Peyer's patch (tissue), 4 donors: ENCODE results near the gene HSPB3. TPM values are rescaled to one million over a fixed set of nuclear protein-coding genes. Genes with fewer than 3 reads are reported as not detected.
"Not testable (repeated sequence)": the region's sequence is repeated elsewhere in the genome, so short reads cannot be mapped to it uniquely, and the experiment has no call there.

Experiments used
- DNase-seq, 3 donors: peaks; one replicate each; pipeline ENCODE4 v3.0.0-alpha.2; 2017 to 2019
- H3K27ac ChIP-seq, 4 donors: fragments of 200-600 bp; sonication (generic); one replicate each; pipeline ENCODE4 v1.5.1; 2016 to 2019
- H3K27me3 ChIP-seq, 2 donors: fragments of 200-600 bp; sonication (generic); one replicate each; pipeline ENCODE4 v1.5.1; 2019
- H3K36me3 ChIP-seq, 3 donors: fragments of 200-600 bp; sonication (generic); one replicate each; pipeline ENCODE4 v1.5.1; 2016 to 2019
- H3K4me1 ChIP-seq, 4 donors: fragments of 200-600 bp; sonication (generic); one replicate each; pipeline ENCODE4 v1.5.1; 2016 to 2019
- H3K4me3 ChIP-seq, 4 donors: fragments of 200-600 bp; sonication (generic); 1 replicate in 3 of 4; 2 replicates in 1 of 4; pipeline ENCODE4 v1.5.1; 2016 to 2019; ENCODE audit warnings: mild to moderate bottlenecking in 1 of 4
- H3K9me3 ChIP-seq, 4 donors: fragments of 200-600 bp; sonication (generic); one replicate each; pipeline ENCODE4 v1.5.1; 2016 to 2019; ENCODE audit warnings: mild to moderate bottlenecking in 1 of 4
- CTCF ChIP-seq, 6 experiments: fragments of 450-650 bp in 4 of 6; fragments of 200-600 bp in 2 of 6; sonication (generic) in 1 of 6; IDR thresholded peaks; one replicate each; pipeline ENCODE4 v1.5.1; 2017 to 2019; ENCODE audit warnings: antibody characterized with exemption in 6 of 6, mild to moderate bottlenecking in 3 of 6, moderate library complexity in 1 of 6
- POLR2A ChIP-seq, 2 donors: fragments of 450-650 bp; IDR thresholded peaks; one replicate each; pipeline ENCODE4 v1.5.1; 2017; ENCODE audit warnings: antibody characterized with exemption in 2 of 2, mild to moderate bottlenecking in 2 of 2, moderate library complexity in 2 of 2
- total RNA-seq, 4 donors: library from RNA; depleted of rRNA; stranded (reverse); fragments of >200 nt; gene quantifications; one replicate each; pipeline ENCODE4 v1.1.0, GENCODE V29; 2016

Gene HSPB3
- total RNA-seq, 4 donors from 2014 or later = not detected

GRCh38 chr5:54476682-54477081 lies 21.2 kb downstream of the HSPB3 start:
- no peaks in the 10 kb centered on the region for H3K27me3 ChIP-seq
- TF ChIP-seq POLR2A (IDR thresholded peaks at IDR 0.05) (no peak), CTCF (IDR thresholded peaks at IDR 0.05) (no peak)
- DNase-seq = no peak
- no peak overlapping the region for H3K27ac ChIP-seq
- no peaks in the 10 kb centered on the region for H3K36me3 ChIP-seq
- H3K4me3 ChIP-seq = no peak overlapping the region
- no peaks in the 10 kb centered on the region for H3K9me3 ChIP-seq
- H3K4me1 ChIP-seq = no peaks in the 10 kb centered on the region

GRCh38 chr5:54477941-54478478 lies 22.5 kb downstream of the HSPB3 start:
- no peak for DNase-seq
- Histone ChIP-seq H3K4me3 (no peak overlapping the region), H3K36me3 (no peaks in the 10 kb centered on the region), H3K4me1 (no peaks in the 10 kb centered on the region), H3K27me3 (no peaks in the 10 kb centered on the region), H3K27ac (no peak overlapping the region), H3K9me3 (no peaks in the 10 kb centered on the region)
- TF ChIP-seq CTCF (IDR thresholded peaks at IDR 0.05) (no peak), POLR2A (IDR thresholded peaks at IDR 0.05) (no peak)

- Histone ChIP-seq H3K27ac (no peak overlapping the region), H3K4me3 (no peak overlapping the region), H3K9me3 (no peaks in the 10 kb centered on the region), H3K4me1 (no peaks in the 10 kb centered on the region), H3K27me3 (no peaks in the 10 kb centered on the region), H3K36me3 (no peaks in the 10 kb centered on the region)
- TF ChIP-seq CTCF (IDR thresholded peaks at IDR 0.05) (no peak), POLR2A (IDR thresholded peaks at IDR 0.05) (no peak)
- no peak for DNase-seq
Observed at GRCh38 chr5:54480296-54480695, 24.8 kb downstream of the HSPB3 start.

GRCh38 chr5:54484219-54484894 lies 28.9 kb downstream of the HSPB3 start:
- no peaks in the 10 kb centered on the region for H3K36me3 ChIP-seq
- H3K27ac ChIP-seq = no peak overlapping the region
- no peak for TF ChIP-seq CTCF (IDR thresholded peaks at IDR 0.05)
- TF ChIP-seq POLR2A (IDR thresholded peaks at IDR 0.05) = no peak
- no peaks in the 10 kb centered on the region for H3K27me3 ChIP-seq
- no peak overlapping the region for H3K4me3 ChIP-seq
- DNase-seq = no peak
- no peaks in the 10 kb centered on the region for H3K9me3 ChIP-seq
- no peaks in the 10 kb centered on the region for H3K4me1 ChIP-seq

GRCh38 chr5:54485659-54486058 lies 30.2 kb downstream of the HSPB3 start:
- not testable (repeated sequence) for H3K27me3 ChIP-seq, H3K4me3 ChIP-seq, H3K4me1 ChIP-seq, H3K9me3 ChIP-seq, H3K36me3 ChIP-seq, H3K27ac ChIP-seq, DNase-seq

- DNase-seq, H3K36me3 ChIP-seq, H3K27ac ChIP-seq, H3K4me3 ChIP-seq, H3K4me1 ChIP-seq, H3K27me3 ChIP-seq, H3K9me3 ChIP-seq: not testable (repeated sequence)
Observed at GRCh38 chr5:54489648-54489979, 34.1 kb downstream of the HSPB3 start.

GRCh38 chr5:54491326-54491725 lies 35.8 kb downstream of the HSPB3 start:
- Histone ChIP-seq H3K4me3 (no peak overlapping the region), H3K36me3 (no peaks in the 10 kb centered on the region), H3K27me3 (no peaks in the 10 kb centered on the region), H3K9me3 (no peaks in the 10 kb centered on the region), H3K27ac (no peak overlapping the region), H3K4me1 (no peaks in the 10 kb centered on the region)
- no peak for TF ChIP-seq CTCF (IDR thresholded peaks at IDR 0.05)
- no peak for TF ChIP-seq POLR2A (IDR thresholded peaks at IDR 0.05)
- DNase-seq = no peak
